ENCODE measurements around the gene TRPV5. TPM values are rescaled to one million over a fixed set of nuclear protein-coding genes. Genes with fewer than 3 reads are reported as not detected.

The TRPV5 gene
- total RNA-seq, 1 donor, result not detected

DNA sequence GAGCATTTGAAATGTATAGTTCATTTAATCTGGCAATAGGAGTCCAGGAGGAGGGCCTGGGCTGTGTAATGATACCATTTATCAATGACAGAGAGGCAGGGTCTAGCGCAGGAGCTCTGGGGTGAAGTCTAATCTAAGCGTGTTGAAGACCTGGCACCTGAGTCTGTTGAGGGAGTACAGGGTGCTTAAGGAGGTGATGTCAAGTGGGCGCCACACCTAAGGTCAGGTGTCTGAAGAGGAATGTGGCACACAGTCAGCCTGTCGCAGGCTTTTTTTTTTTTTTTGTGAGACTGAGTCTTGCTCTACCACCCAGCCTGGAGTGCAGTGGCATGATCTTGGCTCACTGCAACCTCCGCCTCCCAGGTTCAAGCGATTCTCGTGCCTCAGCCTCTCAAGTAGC is 8.0 kb upstream of the TRPV5 start:
- H2AFZ ChIP-seq (ENCODE audit: low read length), result no peak overlapping the region
- no peak for DNase-seq (ENCODE audit: insufficient read length, low spot score, missing footprints)
- no peak overlapping the region for H3K27ac ChIP-seq (ENCODE audit: low read depth, low read length)
- H4K20me1 ChIP-seq (ENCODE audit: insufficient read depth, low read length), result no peaks in the 10 kb centered on the region
- TF ChIP-seq, protein P1, sequence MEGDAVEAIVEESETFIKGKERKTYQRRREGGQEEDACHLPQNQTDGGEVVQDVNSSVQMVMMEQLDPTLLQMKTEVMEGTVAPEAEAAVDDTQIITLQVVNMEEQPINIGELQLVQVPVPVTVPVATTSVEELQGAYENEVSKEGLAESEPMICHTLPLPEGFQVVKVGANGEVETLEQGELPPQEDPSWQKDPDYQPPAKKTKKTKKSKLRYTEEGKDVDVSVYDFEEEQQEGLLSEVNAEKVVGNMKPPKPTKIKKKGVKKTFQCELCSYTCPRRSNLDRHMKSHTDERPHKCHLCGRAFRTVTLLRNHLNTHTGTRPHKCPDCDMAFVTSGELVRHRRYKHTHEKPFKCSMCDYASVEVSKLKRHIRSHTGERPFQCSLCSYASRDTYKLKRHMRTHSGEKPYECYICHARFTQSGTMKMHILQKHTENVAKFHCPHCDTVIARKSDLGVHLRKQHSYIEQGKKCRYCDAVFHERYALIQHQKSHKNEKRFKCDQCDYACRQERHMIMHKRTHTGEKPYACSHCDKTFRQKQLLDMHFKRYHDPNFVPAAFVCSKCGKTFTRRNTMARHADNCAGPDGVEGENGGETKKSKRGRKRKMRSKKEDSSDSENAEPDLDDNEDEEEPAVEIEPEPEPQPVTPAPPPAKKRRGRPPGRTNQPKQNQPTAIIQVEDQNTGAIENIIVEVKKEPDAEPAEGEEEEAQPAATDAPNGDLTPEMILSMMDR (IDR thresholded peaks at IDR 0.05; ENCODE audit: extremely low read depth, low read depth, low read length), result no peak
- H3K4me1 ChIP-seq (ENCODE audit: insufficient read depth, low read length), result no peaks in the 10 kb centered on the region
- H3K9me3 ChIP-seq (ENCODE audit: low read depth, low read length), result no peaks in the 10 kb centered on the region
- no peaks in the 10 kb centered on the region for H3K79me2 ChIP-seq (ENCODE audit: insufficient read depth, low read length)
- H3K4me2 ChIP-seq (ENCODE audit: insufficient read depth, low read length), result no peak overlapping the region
- no peaks in the 10 kb centered on the region for H3K36me3 ChIP-seq (ENCODE audit: insufficient read depth, low read length)
- no peaks in the 10 kb centered on the region for H3K27me3 ChIP-seq (ENCODE audit: insufficient read depth, low read length)
- no peak overlapping the region for H3K4me3 ChIP-seq (ENCODE audit: insufficient read depth, low read length)

DNA sequence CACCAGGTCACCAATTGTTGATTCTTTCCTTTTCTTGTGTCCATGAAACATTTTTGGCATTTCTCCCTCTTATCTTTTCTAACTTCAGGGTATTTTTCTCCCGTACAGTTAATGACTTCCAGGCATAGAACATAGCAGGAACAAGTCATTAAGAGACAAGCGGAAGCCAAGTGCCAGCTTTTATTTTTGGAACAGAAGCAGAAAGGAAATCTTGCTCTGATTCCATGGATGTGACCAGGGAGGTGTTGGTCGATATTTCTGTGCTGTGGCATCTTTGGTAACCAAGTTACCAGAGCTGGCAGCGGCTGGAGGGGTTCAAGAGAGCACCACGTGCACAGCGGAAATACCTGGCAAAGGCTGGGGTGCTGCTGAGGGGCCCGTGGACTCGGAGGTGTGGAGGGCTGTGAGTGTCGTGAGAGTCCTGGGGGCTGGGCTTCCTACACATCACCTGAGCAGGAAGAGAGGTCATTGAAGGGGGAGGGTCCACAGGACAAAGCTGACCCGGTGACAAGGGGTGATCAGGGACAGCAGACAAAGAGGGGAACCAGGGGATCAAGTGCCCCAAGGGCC is 7.5 kb upstream of the TRPV5 start:
- Histone ChIP-seq H3K27ac (ENCODE audit: low read depth, low read length) (no peak overlapping the region), H3K4me1 (ENCODE audit: insufficient read depth, low read length) (no peaks in the 10 kb centered on the region), H3K4me2 (ENCODE audit: insufficient read depth, low read length) (no peak overlapping the region), H3K27me3 (ENCODE audit: insufficient read depth, low read length) (no peaks in the 10 kb centered on the region), H3K9me3 (ENCODE audit: low read depth, low read length) (no peaks in the 10 kb centered on the region), H3K4me3 (ENCODE audit: insufficient read depth, low read length) (no peak overlapping the region), H3K36me3 (ENCODE audit: insufficient read depth, low read length) (no peaks in the 10 kb centered on the region), H4K20me1 (ENCODE audit: insufficient read depth, low read length) (no peaks in the 10 kb centered on the region), H3K79me2 (ENCODE audit: insufficient read depth, low read length) (no peaks in the 10 kb centered on the region), H2AFZ (ENCODE audit: low read length) (no peak overlapping the region)
- DNase-seq (ENCODE audit: insufficient read length, low spot score, missing footprints), result no peak
- TF ChIP-seq, protein P1 (IDR thresholded peaks at IDR 0.05; ENCODE audit: extremely low read depth, low read depth, low read length), result no peak

DNA sequence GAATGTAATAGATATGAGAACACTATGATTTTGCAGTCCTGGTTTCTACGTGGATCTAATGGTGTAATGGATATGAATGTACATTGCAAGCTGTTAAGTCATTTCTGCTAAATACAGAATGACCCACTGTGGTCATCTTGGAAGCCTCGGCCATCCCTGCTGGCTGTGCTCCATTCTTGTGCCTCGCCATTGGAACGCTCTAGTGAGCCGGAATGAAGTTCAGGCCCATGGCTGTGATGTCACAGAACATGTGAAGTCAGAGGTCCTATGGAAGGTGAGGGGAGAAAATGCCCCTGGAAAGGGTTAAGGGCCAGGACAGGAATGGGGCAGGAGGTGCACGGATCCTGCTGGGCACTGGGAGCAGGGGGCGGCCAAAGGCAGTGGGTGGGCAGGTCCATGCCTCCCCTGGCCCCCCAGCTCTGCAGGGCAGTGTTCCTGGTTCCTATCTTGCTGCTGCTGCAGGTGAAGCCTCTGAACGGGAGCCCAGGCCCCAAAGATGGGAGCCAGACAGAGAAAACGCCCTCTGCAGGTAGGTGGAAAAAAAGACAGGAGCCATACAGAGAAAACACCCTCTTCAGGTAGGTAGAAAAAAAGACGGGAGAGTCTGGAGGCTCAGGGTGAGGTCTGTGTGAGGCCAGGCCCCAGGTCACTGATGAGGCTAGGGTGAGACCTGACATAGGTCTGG is 5.8 kb upstream of the TRPV5 start, which contains the start of gene LLCFC1:
TSS of gene LLCFC1 (plus strand) at position 259 of the 685 bp plus-strand sequence. CDS start at position 397, 138 bp downstream.
- Histone ChIP-seq H3K27ac (ENCODE audit: low read depth, low read length) (no peak within 1 kb of the TSS), H4K20me1 (ENCODE audit: insufficient read depth, low read length) (no peaks in the 10 kb centered on the region), H3K79me2 (ENCODE audit: insufficient read depth, low read length) (no peaks in the 10 kb centered on the region), H3K9me3 (ENCODE audit: low read depth, low read length) (no peaks in the 10 kb centered on the region), H3K36me3 (ENCODE audit: insufficient read depth, low read length) (no peaks in the 10 kb centered on the region), H3K4me2 (ENCODE audit: insufficient read depth, low read length) (no peak within 1 kb of the TSS), H3K4me1 (ENCODE audit: insufficient read depth, low read length) (no peaks in the 10 kb centered on the region), H3K4me3 (ENCODE audit: insufficient read depth, low read length) (no peak within 1 kb of the TSS), H2AFZ (ENCODE audit: low read length) (no peak within 1 kb of the TSS), H3K27me3 (ENCODE audit: insufficient read depth, low read length) (no peaks in the 10 kb centered on the region)
- TF ChIP-seq, protein P1 (IDR thresholded peaks at IDR 0.05; ENCODE audit: extremely low read depth, low read depth, low read length), result no peak
- no peak for DNase-seq (ENCODE audit: insufficient read length, low spot score, missing footprints)

DNA sequence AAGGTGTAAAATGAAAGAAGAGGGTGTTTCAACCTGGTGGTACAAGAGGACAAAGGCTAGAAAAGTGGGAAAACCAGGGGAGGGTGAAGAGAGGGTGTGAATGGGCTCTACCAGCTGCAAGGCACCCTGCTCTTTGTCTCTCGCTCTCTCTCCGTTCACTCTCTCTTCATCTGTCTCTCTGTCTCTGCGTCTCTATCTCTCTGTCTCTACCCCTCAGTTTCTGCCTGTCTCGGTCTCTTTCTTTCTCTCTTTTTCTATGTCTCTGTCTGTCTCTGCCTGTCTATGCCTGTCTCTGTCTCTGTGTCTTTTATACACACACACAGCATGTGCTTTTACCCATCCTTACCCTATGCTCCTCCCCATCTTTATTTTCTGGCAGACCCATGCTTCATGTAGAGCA is 5.1 kb upstream of the TRPV5 start:
- Histone ChIP-seq H3K9me3 (ENCODE audit: low read depth, low read length) (no peaks in the 10 kb centered on the region), H3K4me2 (ENCODE audit: insufficient read depth, low read length) (no peak overlapping the region), H3K27me3 (ENCODE audit: insufficient read depth, low read length) (no peaks in the 10 kb centered on the region), H2AFZ (ENCODE audit: low read length) (no peak overlapping the region), H4K20me1 (ENCODE audit: insufficient read depth, low read length) (no peaks in the 10 kb centered on the region), H3K4me1 (ENCODE audit: insufficient read depth, low read length) (no peaks in the 10 kb centered on the region), H3K4me3 (ENCODE audit: insufficient read depth, low read length) (no peak overlapping the region), H3K79me2 (ENCODE audit: insufficient read depth, low read length) (no peaks in the 10 kb centered on the region), H3K27ac (ENCODE audit: low read depth, low read length) (no peak overlapping the region), H3K36me3 (ENCODE audit: insufficient read depth, low read length) (no peaks in the 10 kb centered on the region)
- TF ChIP-seq, protein P1 (IDR thresholded peaks at IDR 0.05; ENCODE audit: extremely low read depth, low read depth, low read length), result no peak
- no peak for DNase-seq (ENCODE audit: insufficient read length, low spot score, missing footprints)

Data from osteoblast (primary cell).